GM23338 (cell line): ENCODE data around the gene ETV6. TPM values are rescaled to one million over a fixed set of nuclear protein-coding genes. Genes with fewer than 3 reads are reported as not detected.

Source experiments
- ATAC-seq: fragments of 200-7000 bp; cut with Tn5 transposase; 3 replicates; pipeline ENCODE4 v1.9.1; 2020
- DNase-seq: peaks from one replicate; pipeline ENCODE4 v3.0.0-alpha.2; 2015; ENCODE audit warnings: low spot score
- H2AFZ ChIP-seq: fragments of 200-600 bp; sonication (generic); 2 replicates; pipeline ENCODE4 v1.8.0; 2016; ENCODE audit warnings: antibody characterized with exemption, mild to moderate bottlenecking, moderate library complexity
- H3F3A ChIP-seq: fragments of 200-600 bp; sonication (generic); replicated peaks from 2 replicates; pipeline ENCODE4 v1.8.0; 2017; ENCODE audit warnings: antibody characterized with exemption, mixed run types, low read depth
- H3K27ac ChIP-seq: fragments of 200-600 bp; sonication (generic); 2 replicates; pipeline ENCODE4 v1.6.1; 2016; ENCODE audit warnings: low read depth
- H3K27me3 ChIP-seq: fragments of 200-600 bp; sonication (generic); 2 replicates; pipeline ENCODE4 v1.8.0; 2016; ENCODE audit warnings: mild to moderate bottlenecking, mixed run types, moderate library complexity; ENCODE audit not compliant: insufficient read depth
- H3K36me3 ChIP-seq: fragments of 200-600 bp; sonication (generic); 2 replicates; pipeline ENCODE4 v1.8.0; 2016; ENCODE audit warnings: mild to moderate bottlenecking; ENCODE audit not compliant: insufficient read depth
- H3K4me1 ChIP-seq: fragments of 200-600 bp; sonication (generic); 2 replicates; pipeline ENCODE4 v1.8.0; 2016; ENCODE audit warnings: mild to moderate bottlenecking, moderate library complexity; ENCODE audit not compliant: insufficient read depth
- H3K4me2 ChIP-seq: fragments of 200-600 bp; sonication (generic); 2 replicates; pipeline ENCODE4 v1.7.1; 2017; ENCODE audit warnings: mixed run types
- H3K4me3 ChIP-seq: fragments of 200-600 bp; sonication (generic); 2 replicates; pipeline ENCODE4 v1.6.1; 2016; ENCODE audit warnings: mixed run types
- H3K79me2 ChIP-seq: fragments of 200-600 bp; sonication (generic); replicated peaks from 2 replicates; pipeline ENCODE4 v1.8.0; 2017; ENCODE audit warnings: mild to moderate bottlenecking; ENCODE audit not compliant: insufficient read depth
- H3K9me2 ChIP-seq: fragments of 200-600 bp; sonication (generic); 2 replicates; pipeline ENCODE4 v1.8.0; 2017; ENCODE audit not compliant: insufficient read depth
- H4K20me1 ChIP-seq: fragments of 200-600 bp; sonication (generic); replicated peaks from 2 replicates; pipeline ENCODE4 v1.8.0; 2017; ENCODE audit warnings: mild to moderate bottlenecking; ENCODE audit not compliant: insufficient read depth
- H3K27ac Mint-ChIP-seq: 2 replicates; pipeline ENCODE4 v1.8.0; 2020; ENCODE audit warnings: inconsistent platforms, mild to moderate bottlenecking, moderate library complexity, mixed read lengths
- H3K27me3 Mint-ChIP-seq: 3 replicates; pipeline ENCODE4 v1.8.0; 2022; ENCODE audit warnings: low read depth, mild to moderate bottlenecking, moderate library complexity, mixed read lengths, inconsistent platforms; ENCODE audit not compliant: insufficient read depth, poor library complexity
- H3K36me3 Mint-ChIP-seq: 3 replicates; pipeline ENCODE4 v1.8.0; 2021; ENCODE audit warnings: low read depth, mild to moderate bottlenecking, inconsistent platforms, moderate library complexity, mixed read lengths
- H3K4me1 Mint-ChIP-seq: 3 replicates; pipeline ENCODE4 v1.8.0; 2020; ENCODE audit warnings: mild to moderate bottlenecking, inconsistent platforms, mixed read lengths
- H3K4me3 Mint-ChIP-seq: 3 replicates; pipeline ENCODE4 v1.8.0; 2021; ENCODE audit warnings: moderate library complexity, mild to moderate bottlenecking, inconsistent platforms, mixed read lengths
- H3K9me3 Mint-ChIP-seq: 3 replicates; pipeline ENCODE4 v1.8.0; 2020; ENCODE audit warnings: moderate library complexity, mild to moderate bottlenecking, inconsistent platforms, mixed read lengths
- CREB1 ChIP-seq: fragments of 250-450 bp; sonication (Bioruptor Pico); IDR thresholded peaks from 2 replicates; pipeline ENCODE4 v1.5.0; 2020; ENCODE audit warnings: low read depth, mild to moderate bottlenecking, moderate library complexity
- EZH2 ChIP-seq: fragments of 200-600 bp; sonication (generic); IDR thresholded peaks from one replicate; pipeline ENCODE4 v1.8.0; 2017; ENCODE audit warnings: antibody characterized with exemption, mild to moderate bottlenecking, low read depth; ENCODE audit not compliant: unreplicated experiment
- EZH2phosphoT487 ChIP-seq: fragments of 200-600 bp; sonication (generic); IDR thresholded peaks from one replicate; pipeline ENCODE4 v1.8.1; 2018; ENCODE audit warnings: antibody characterized with exemption; ENCODE audit not compliant: unreplicated experiment
- JUNB ChIP-seq: IDR thresholded peaks from one replicate; pipeline ENCODE4 v1.6.1; 2016; ENCODE audit warnings: antibody characterized with exemption; ENCODE audit not compliant: unreplicated experiment
- NANOG ChIP-seq: IDR thresholded peaks from 2 replicates; pipeline ENCODE4 v1.6.1; 2016; ENCODE audit warnings: antibody characterized with exemption, borderline replicate concordance
- POLR2AphosphoS5 ChIP-seq: IDR thresholded peaks from 2 replicates; pipeline ENCODE4 v1.6.1; 2016; ENCODE audit warnings: antibody characterized with exemption, low read depth
- STAT1 ChIP-seq: IDR thresholded peaks from one replicate; pipeline ENCODE4 v1.6.1; 2016; ENCODE audit warnings: antibody characterized with exemption; ENCODE audit not compliant: unreplicated experiment
- ZNF114 ChIP-seq: fragments of 250-450 bp; sonication (Bioruptor Pico); IDR thresholded peaks from 2 replicates; pipeline ENCODE4 v1.5.0; 2020; ENCODE audit warnings: mild to moderate bottlenecking, moderate library complexity
- ZNF331 ChIP-seq: fragments of 250-450 bp; sonication (Bioruptor Pico); IDR thresholded peaks from 2 replicates; pipeline ENCODE4 v1.5.0; 2020; ENCODE audit warnings: low read depth, mild to moderate bottlenecking, moderate library complexity
- polyA plus RNA-seq: library from polyadenylated mRNA; unstranded; fragments of >200 nt; fragmentation: Nextera tagmentation; extraction: Ambion mirVana; gene quantifications from 2 replicates; pipeline ENCODE4 v1.2.1, GENCODE V29; 2016
- total RNA-seq: library from RNA; depleted of rRNA; stranded (reverse); fragments of >200 nt; shearing (Covaris generic); gene quantifications from 2 replicates; pipeline ENCODE4 v1.2.3, GENCODE V29; 2014
- TF ChIP-seq, protein P1 (sequence below): IDR thresholded peaks from one replicate; pipeline ENCODE4 v1.6.1; 2018; ENCODE audit warnings: antibody characterized with exemption; ENCODE audit not compliant: unreplicated experiment
- TF ChIP-seq, protein P2 (sequence below): IDR thresholded peaks from 2 replicates; pipeline ENCODE4 v1.6.1; 2016; ENCODE audit warnings: antibody characterized with exemption
- TF ChIP-seq, protein P3 (sequence below), 2 experiments: fragments of 200-600 bp in 1 of 2; sonication (generic) in 1 of 2; conservative IDR thresholded peaks; 2 replicates each; pipeline versions ENCODE4 v1.5.1 to v1.6.1; 2016 to 2017; ENCODE audit warnings: antibody characterized with exemption in 2 of 2, low read depth in 2 of 2, mild to moderate bottlenecking in 2 of 2, moderate library complexity in 1 of 2
- TF ChIP-seq, protein P4 (sequence below): fragments of 250-450 bp; sonication (Bioruptor Pico); IDR thresholded peaks from 2 replicates; pipeline ENCODE4 v1.5.0; 2020; ENCODE audit warnings: mild to moderate bottlenecking, moderate library complexity

ETV6 gene
- total and polyA plus RNA-seq, 2 experiments from 2014 or later: 7.5 to 15.1 TPM

DNA sequence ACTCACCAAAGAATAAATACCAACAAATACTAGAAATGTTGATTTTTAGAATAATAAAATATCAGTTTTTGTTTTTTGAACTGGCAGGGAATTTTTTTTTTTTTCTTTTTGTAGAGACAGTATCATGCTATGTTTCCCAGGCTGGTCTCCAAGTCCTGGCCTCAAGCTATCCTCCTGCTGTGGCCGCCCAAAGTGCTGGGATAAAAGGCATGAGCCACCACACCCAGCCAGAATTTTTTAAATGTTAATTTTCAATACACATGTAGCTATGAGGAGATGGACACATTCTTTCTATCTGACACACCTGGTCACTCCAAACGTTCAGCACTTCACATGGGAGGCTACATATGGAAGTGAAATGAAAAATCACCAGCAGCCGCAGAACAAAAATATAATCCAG, 126.8 kb downstream of the ETV6 start:
- no peaks in the 10 kb centered on the region for H3F3A ChIP-seq
- H3K4me1 Mint-ChIP-seq: peaks cover 21% of the 10 kb centered on the region
- H4K20me1 ChIP-seq: 0 out of 2 replicates have a peak, but pooled peaks cover 3% of the 10 kb centered on the region
- H3K9me3 Mint-ChIP-seq: no peaks in the 10 kb centered on the region
- peaks cover 4% of the 10 kb centered on the region; the same call in 2 of the 3 replicates for H3K36me3 Mint-ChIP-seq
- H3K27me3 Mint-ChIP-seq: no peaks in the 10 kb centered on the region
- DNase-seq (no peak), ATAC-seq (no peak)
- no peaks in the 10 kb centered on the region; the same call in 1 of the 2 replicates for H3K79me2 ChIP-seq
- no peak for TF ChIP-seq STAT1
- TF ChIP-seq EZH2phosphoT487: no peak
- no peak for TF ChIP-seq ZNF331 (CRISPR knock-in tag)
- TF ChIP-seq POLR2AphosphoS5: no peak
- TF ChIP-seq JUNB: no peak
- TF ChIP-seq ZNF114 (CRISPR knock-in tag): no peak
- no peak for TF ChIP-seq EZH2
- TF ChIP-seq, protein P1, sequence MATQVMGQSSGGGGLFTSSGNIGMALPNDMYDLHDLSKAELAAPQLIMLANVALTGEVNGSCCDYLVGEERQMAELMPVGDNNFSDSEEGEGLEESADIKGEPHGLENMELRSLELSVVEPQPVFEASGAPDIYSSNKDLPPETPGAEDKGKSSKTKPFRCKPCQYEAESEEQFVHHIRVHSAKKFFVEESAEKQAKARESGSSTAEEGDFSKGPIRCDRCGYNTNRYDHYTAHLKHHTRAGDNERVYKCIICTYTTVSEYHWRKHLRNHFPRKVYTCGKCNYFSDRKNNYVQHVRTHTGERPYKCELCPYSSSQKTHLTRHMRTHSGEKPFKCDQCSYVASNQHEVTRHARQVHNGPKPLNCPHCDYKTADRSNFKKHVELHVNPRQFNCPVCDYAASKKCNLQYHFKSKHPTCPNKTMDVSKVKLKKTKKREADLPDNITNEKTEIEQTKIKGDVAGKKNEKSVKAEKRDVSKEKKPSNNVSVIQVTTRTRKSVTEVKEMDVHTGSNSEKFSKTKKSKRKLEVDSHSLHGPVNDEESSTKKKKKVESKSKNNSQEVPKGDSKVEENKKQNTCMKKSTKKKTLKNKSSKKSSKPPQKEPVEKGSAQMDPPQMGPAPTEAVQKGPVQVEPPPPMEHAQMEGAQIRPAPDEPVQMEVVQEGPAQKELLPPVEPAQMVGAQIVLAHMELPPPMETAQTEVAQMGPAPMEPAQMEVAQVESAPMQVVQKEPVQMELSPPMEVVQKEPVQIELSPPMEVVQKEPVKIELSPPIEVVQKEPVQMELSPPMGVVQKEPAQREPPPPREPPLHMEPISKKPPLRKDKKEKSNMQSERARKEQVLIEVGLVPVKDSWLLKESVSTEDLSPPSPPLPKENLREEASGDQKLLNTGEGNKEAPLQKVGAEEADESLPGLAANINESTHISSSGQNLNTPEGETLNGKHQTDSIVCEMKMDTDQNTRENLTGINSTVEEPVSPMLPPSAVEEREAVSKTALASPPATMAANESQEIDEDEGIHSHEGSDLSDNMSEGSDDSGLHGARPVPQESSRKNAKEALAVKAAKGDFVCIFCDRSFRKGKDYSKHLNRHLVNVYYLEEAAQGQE: no peak
- no peak for TF ChIP-seq CREB1 (CRISPR knock-in tag)
- TF ChIP-seq NANOG: no peak
- TF ChIP-seq, protein P2, sequence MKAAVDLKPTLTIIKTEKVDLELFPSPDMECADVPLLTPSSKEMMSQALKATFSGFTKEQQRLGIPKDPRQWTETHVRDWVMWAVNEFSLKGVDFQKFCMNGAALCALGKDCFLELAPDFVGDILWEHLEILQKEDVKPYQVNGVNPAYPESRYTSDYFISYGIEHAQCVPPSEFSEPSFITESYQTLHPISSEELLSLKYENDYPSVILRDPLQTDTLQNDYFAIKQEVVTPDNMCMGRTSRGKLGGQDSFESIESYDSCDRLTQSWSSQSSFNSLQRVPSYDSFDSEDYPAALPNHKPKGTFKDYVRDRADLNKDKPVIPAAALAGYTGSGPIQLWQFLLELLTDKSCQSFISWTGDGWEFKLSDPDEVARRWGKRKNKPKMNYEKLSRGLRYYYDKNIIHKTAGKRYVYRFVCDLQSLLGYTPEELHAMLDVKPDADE: no peak
- TF ChIP-seq, protein P3, sequence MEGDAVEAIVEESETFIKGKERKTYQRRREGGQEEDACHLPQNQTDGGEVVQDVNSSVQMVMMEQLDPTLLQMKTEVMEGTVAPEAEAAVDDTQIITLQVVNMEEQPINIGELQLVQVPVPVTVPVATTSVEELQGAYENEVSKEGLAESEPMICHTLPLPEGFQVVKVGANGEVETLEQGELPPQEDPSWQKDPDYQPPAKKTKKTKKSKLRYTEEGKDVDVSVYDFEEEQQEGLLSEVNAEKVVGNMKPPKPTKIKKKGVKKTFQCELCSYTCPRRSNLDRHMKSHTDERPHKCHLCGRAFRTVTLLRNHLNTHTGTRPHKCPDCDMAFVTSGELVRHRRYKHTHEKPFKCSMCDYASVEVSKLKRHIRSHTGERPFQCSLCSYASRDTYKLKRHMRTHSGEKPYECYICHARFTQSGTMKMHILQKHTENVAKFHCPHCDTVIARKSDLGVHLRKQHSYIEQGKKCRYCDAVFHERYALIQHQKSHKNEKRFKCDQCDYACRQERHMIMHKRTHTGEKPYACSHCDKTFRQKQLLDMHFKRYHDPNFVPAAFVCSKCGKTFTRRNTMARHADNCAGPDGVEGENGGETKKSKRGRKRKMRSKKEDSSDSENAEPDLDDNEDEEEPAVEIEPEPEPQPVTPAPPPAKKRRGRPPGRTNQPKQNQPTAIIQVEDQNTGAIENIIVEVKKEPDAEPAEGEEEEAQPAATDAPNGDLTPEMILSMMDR (conservative IDR thresholded peaks at IDR 0.05; ENCODE audit: low read depth in 2 of 2): no peak
- TF ChIP-seq, protein P4, sequence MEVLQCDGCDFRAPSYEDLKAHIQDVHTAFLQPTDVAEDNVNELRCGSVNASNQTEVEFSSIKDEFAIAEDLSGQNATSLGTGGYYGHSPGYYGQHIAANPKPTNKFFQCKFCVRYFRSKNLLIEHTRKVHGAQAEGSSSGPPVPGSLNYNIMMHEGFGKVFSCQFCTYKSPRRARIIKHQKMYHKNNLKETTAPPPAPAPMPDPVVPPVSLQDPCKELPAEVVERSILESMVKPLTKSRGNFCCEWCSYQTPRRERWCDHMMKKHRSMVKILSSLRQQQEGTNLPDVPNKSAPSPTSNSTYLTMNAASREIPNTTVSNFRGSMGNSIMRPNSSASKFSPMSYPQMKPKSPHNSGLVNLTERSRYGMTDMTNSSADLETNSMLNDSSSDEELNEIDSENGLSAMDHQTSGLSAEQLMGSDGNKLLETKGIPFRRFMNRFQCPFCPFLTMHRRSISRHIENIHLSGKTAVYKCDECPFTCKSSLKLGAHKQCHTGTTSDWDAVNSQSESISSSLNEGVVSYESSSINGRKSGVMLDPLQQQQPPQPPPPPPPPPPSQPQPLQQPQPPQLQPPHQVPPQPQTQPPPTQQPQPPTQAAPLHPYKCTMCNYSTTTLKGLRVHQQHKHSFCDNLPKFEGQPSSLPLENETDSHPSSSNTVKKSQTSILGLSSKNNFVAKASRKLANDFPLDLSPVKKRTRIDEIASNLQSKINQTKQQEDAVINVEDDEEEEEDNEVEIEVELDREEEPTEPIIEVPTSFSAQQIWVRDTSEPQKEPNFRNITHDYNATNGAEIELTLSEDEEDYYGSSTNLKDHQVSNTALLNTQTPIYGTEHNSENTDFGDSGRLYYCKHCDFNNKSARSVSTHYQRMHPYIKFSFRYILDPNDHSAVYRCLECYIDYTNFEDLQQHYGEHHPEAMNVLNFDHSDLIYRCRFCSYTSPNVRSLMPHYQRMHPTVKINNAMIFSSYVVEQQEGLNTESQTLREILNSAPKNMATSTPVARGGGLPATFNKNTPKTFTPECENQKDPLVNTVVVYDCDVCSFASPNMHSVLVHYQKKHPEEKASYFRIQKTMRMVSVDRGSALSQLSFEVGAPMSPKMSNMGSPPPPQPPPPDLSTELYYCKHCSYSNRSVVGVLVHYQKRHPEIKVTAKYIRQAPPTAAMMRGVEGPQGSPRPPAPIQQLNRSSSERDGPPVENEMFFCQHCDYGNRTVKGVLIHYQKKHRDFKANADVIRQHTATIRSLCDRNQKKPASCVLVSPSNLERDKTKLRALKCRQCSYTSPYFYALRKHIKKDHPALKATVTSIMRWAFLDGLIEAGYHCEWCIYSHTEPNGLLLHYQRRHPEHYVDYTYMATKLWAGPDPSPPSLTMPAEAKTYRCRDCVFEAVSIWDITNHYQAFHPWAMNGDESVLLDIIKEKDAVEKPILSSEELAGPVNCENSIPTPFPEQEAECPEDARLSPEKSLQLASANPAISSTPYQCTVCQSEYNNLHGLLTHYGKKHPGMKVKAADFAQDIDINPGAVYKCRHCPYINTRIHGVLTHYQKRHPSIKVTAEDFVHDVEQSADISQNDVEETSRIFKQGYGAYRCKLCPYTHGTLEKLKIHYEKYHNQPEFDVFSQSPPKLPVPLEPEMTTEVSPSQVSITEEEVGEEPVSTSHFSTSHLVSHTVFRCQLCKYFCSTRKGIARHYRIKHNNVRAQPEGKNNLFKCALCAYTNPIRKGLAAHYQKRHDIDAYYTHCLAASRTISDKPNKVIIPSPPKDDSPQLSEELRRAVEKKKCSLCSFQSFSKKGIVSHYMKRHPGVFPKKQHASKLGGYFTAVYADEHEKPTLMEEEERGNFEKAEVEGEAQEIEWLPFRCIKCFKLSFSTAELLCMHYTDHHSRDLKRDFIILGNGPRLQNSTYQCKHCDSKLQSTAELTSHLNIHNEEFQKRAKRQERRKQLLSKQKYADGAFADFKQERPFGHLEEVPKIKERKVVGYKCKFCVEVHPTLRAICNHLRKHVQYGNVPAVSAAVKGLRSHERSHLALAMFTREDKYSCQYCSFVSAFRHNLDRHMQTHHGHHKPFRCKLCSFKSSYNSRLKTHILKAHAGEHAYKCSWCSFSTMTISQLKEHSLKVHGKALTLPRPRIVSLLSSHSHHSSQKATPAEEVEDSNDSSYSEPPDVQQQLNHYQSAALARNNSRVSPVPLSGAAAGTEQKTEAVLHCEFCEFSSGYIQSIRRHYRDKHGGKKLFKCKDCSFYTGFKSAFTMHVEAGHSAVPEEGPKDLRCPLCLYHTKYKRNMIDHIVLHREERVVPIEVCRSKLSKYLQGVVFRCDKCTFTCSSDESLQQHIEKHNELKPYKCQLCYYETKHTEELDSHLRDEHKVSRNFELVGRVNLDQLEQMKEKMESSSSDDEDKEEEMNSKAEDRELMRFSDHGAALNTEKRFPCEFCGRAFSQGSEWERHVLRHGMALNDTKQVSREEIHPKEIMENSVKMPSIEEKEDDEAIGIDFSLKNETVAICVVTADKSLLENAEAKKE (CRISPR knock-in tag): no peak
- 0 out of 2 replicates have a peak, but pooled peaks cover 6% of the 10 kb centered on the region for H3K9me2 ChIP-seq
- no peaks in the 10 kb centered on the region for H3K27me3 ChIP-seq
- H3K27ac Mint-ChIP-seq: no peak overlapping the region
- 0 out of 2 replicates have a peak, but pooled peaks cover 2% of the 10 kb centered on the region for H3K36me3 ChIP-seq
- no peak overlapping the region for H3K4me2 ChIP-seq
- H3K4me3 Mint-ChIP-seq: no peak overlapping the region
- no peak overlapping the region for H3K27ac ChIP-seq
- no peak overlapping the region for H3K4me3 ChIP-seq
- no peak overlapping the region for H2AFZ ChIP-seq
- no peaks in the 10 kb centered on the region for H3K4me1 ChIP-seq
